NCI-H2081 (cell line): ENCODE data around the gene BABAM2.

ENCODE experiments used
- DNase-seq, 2 experiments: peaks; one replicate each; lab custom pipeline; 2025; lab: John Stamatoyannopoulos, UW

BABAM2 gene

GRCh38 chr2:28202719-28203118, 312.2 kb downstream of the BABAM2 start:
- no peak for DNase-seq

- DNase-seq: peak in 1 of 2 experiments; percentile 33
Measured at GRCh38 chr2:28206762-28207161, 316.2 kb downstream of the BABAM2 start.

GRCh38 chr2:28209261-28209691, 318.7 kb downstream of the BABAM2 start:
- no peak for DNase-seq

- no peak for DNase-seq
Measured at GRCh38 chr2:28209864-28210263, 319.3 kb downstream of the BABAM2 start.

GRCh38 chr2:28210535-28210934, 320.0 kb downstream of the BABAM2 start:
- no peak for DNase-seq

GRCh38 chr2:28216331-28216730, 325.8 kb downstream of the BABAM2 start:
- DNase-seq: peak in 1 of 2 experiments; percentile 14

GRCh38 chr2:28217042-28217740, 326.7 kb downstream of the BABAM2 start:
- no peak for DNase-seq

- DNase-seq: no peak
Measured at GRCh38 chr2:28219138-28219537, 328.6 kb downstream of the BABAM2 start.

GRCh38 chr2:28219758-28220368, 329.3 kb downstream of the BABAM2 start:
- no peak for DNase-seq

GRCh38 chr2:28224648-28225472, 334.3 kb downstream of the BABAM2 start:
- no peak for DNase-seq

GRCh38 chr2:28225473-28226080, 335.0 kb downstream of the BABAM2 start:
- DNase-seq: no peak

GRCh38 chr2:28226558-28226957, 336.0 kb downstream of the BABAM2 start:
- DNase-seq: no peak

GRCh38 chr2:28227498-28227897, 337.0 kb downstream of the BABAM2 start:
- DNase-seq: no peak

GRCh38 chr2:28228434-28228995, 338.0 kb downstream of the BABAM2 start:
- DNase-seq: no peak

GRCh38 chr2:28231110-28231631, 340.6 kb downstream of the BABAM2 start:
- DNase-seq: no peak

- no peak for DNase-seq
Measured at GRCh38 chr2:28232295-28232694, 341.8 kb downstream of the BABAM2 start.

GRCh38 chr2:28233164-28233676, 342.7 kb downstream of the BABAM2 start:
- peak in 1 of 2 experiments; percentile 32 for DNase-seq

GRCh38 chr2:28234807-28235206, 344.3 kb downstream of the BABAM2 start:
- DNase-seq: no peak

GRCh38 chr2:28239207-28239606, 348.7 kb downstream of the BABAM2 start:
- DNase-seq: no peak

- no peak for DNase-seq
Measured at GRCh38 chr2:28240937-28241336, 350.4 kb downstream of the BABAM2 start.

GRCh38 chr2:28247290-28247689, 356.8 kb downstream of the BABAM2 start:
- no peak for DNase-seq

- DNase-seq: no peak
Measured at GRCh38 chr2:28247734-28248133, 357.2 kb downstream of the BABAM2 start.
